Transverse colon (tissue), 4 donors: Measurements from ENCODE around the gene SEC16A. TPM values are rescaled to one million over a fixed set of nuclear protein-coding genes. Genes with fewer than 3 reads are reported as not detected.
A peak's percentile ranks its signal among the peaks of the same experiment; 100 is the strongest.

Source experiments
- DNase-seq: peaks from one replicate; pipeline ENCODE4 v3.0.0-alpha.2; 2019
- H3K27ac ChIP-seq, 4 donors: fragments of 200-600 bp; sonication (generic); 2 replicates each; pipeline ENCODE4 v1.5.1; 2016 to 2018; ENCODE audit warnings: inconsistent platforms in 4 of 4
- H3K27me3 ChIP-seq: fragments of 200-600 bp; sonication (generic); 2 replicates; pipeline ENCODE4 v1.5.1; 2017; ENCODE audit warnings: inconsistent platforms
- H3K36me3 ChIP-seq, 4 donors: fragments of 200-600 bp; sonication (generic); 2 replicates each; pipeline ENCODE4 v1.5.1; 2017 to 2019; ENCODE audit warnings: inconsistent platforms in 4 of 4
- H3K4me1 ChIP-seq, 4 donors: fragments of 200-600 bp; sonication (generic); 2 replicates each; pipeline ENCODE4 v1.5.1; 2017 to 2020; ENCODE audit warnings: inconsistent platforms in 4 of 4
- H3K4me3 ChIP-seq, 4 donors: fragments of 200-600 bp; sonication (generic); 1 replicate in 1 of 4; 2 replicates in 3 of 4; pipeline versions ENCODE4 v1.5.1 to v1.6.1; 2017 to 2019; ENCODE audit warnings: inconsistent platforms in 4 of 4
- H3K9me3 ChIP-seq, 2 donors: fragments of 200-600 bp; sonication (generic); 2 replicates each; pipeline ENCODE4 v1.5.1; 2017 to 2019; ENCODE audit warnings: inconsistent platforms in 2 of 2
- CTCF ChIP-seq, 5 experiments: fragments of 200-600 bp in 3 of 5; fragments of 450-650 bp in 2 of 5; sonication (generic) in 3 of 5; IDR thresholded peaks; 1 replicate in 2 of 5; 2 replicates in 3 of 5; pipeline ENCODE4 v1.5.1; 2016 to 2017; ENCODE audit warnings: antibody characterized with exemption in 5 of 5, inconsistent platforms in 3 of 5, mild to moderate bottlenecking in 2 of 5, moderate library complexity in 1 of 5
- EP300 ChIP-seq: sonication (generic); formaldehyde crosslinking; IDR thresholded peaks from one replicate; pipeline ENCODE4 v1.6.1; 2017; ENCODE audit warnings: antibody characterized with exemption, low read depth
- POLR2A ChIP-seq: fragments of 450-650 bp; IDR thresholded peaks from one replicate; pipeline ENCODE4 v1.6.1; 2016; ENCODE audit warnings: antibody characterized with exemption, mild to moderate bottlenecking, moderate library complexity
- POLR2AphosphoS5 ChIP-seq, 3 donors: sonication (generic); formaldehyde crosslinking; IDR thresholded peaks; one replicate each; pipeline ENCODE4 v1.6.1; 2016; ENCODE audit warnings: antibody characterized with exemption in 3 of 3
- WGBS, 2 donors: methylation state at CpG; one replicate each; pipeline ENCODE4 v1.1.5; 2018; ENCODE audit warnings: low coverage in 1 of 2; 5-methylcytosine and 5-hydroxymethylcytosine counted together
- in situ Hi-C, 4 donors: fragments of 200-750 bp; cut with MboI; loops; one replicate each; pipeline versions ENCODE4 v1.15.0 to v1.15.1; 2017; ENCODE audit warnings: low sequenced_read_pairs in 3 of 4, low pct_ligation_motif_present in 1 of 4, low pct_unique_long_range_greater_than_20kb in 1 of 4
- intact Hi-C: fragments of 100-400 bp; cut with DNase I; formaldehyde crosslinking; loops from one replicate; pipeline ENCODE4 v1.15.1; 2023; ENCODE audit warnings: low total_unique reads
- total RNA-seq, 4 donors: library from RNA; depleted of rRNA; stranded (reverse); fragments of >200 nt; gene quantifications; one replicate each; pipeline ENCODE4 v1.1.0, GENCODE V29; 2016

SEC16A gene
- total RNA-seq, 4 donors from 2014 or later, result 54.1 to 75.9 (median 65.8) TPM

DNA sequence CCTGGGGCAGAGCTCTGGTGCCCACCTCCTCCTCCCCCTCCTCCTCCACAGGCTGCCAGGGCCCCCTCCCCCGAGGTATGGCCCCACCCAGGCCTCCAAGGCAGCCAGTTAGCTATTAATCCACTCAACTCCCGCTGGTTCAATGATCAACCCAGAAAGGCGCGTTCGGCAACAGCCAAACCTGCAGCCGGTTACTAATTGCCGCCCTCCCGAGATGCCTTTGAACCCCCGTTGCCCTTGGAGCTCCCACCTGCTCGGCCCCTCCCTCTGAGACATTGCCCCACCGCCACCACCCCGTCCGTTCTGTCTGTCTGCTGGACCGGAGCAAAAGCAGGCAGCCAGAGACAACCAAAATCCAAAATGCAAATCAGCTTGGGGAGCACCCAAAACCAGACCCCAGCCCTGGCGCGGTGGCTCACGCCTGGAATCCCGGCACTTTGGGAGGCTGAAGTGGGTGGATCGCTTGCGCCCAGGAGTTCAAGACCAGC is 37.3 kb upstream of the SEC16A start:
- Histone ChIP-seq H3K27me3 (no peaks in the 10 kb centered on the region), H3K27ac (peak overlapping the region; percentile 82 to 93 (median 86)), H3K9me3 (no peaks in the 10 kb centered on the region), H3K36me3 (peaks cover 0 to 19% (median 4%) of the 10 kb centered on the region in 4 donors), H3K4me3 (no peak overlapping the region), H3K4me1 (peaks cover 33 to 62% (median 59%) of the 10 kb centered on the region in 4 donors)
- intact Hi-C loops, result no loop called here
- WGBS, 2 donors, result 51% methylated on average over 20 of the region's 20 CpGs; no CpG with 5 or more reads in 1 of the 2 donors
- peak; percentile 88 for DNase-seq
- in situ Hi-C loops, result no loop called here
- TF ChIP-seq POLR2AphosphoS5 (IDR thresholded peaks at IDR 0.05), result no peak
- no peak for TF ChIP-seq CTCF (IDR thresholded peaks at IDR 0.05)
- peak; percentile 20 for TF ChIP-seq EP300
- no peak for TF ChIP-seq POLR2A

DNA sequence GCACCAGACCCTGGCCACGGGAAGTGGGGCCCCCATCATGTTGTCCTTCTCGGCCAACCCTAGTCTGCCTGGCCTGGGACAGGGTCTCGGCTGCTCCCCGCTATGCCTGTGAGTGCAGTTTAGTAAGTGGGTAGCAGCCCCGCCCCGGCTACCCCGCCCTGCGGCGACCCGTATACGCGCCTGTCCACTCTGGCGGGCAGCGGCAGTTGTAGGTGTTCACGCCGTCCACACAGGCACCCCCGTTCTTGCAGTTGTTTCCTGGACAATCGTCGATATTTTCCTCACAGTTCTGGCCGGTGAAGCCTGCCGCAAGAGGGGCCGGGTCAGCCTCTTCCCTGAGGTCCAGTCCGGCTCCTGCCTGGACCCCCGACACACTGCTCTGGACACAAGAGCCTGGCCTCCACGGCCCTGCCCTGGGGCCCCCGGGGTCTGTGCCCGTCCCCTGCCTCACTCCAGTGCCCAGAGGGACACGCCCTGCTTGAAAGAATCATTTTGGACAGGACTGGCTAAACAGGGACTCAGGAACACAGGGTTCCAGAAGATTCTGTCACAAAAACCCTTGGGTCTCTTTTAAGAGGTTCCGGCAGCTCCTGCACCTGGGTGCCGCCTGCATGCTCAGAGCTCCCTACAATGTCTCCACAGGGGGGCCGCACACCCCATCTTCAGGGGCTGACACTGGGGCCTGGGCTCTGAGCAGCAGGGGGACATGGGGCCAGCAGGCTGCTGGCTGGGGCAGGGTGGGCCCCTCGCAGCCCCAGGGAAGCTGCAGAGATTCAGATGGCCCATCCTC is 36.6 kb upstream of the SEC16A start:
- in situ Hi-C loops, result no loop called here

DNA sequence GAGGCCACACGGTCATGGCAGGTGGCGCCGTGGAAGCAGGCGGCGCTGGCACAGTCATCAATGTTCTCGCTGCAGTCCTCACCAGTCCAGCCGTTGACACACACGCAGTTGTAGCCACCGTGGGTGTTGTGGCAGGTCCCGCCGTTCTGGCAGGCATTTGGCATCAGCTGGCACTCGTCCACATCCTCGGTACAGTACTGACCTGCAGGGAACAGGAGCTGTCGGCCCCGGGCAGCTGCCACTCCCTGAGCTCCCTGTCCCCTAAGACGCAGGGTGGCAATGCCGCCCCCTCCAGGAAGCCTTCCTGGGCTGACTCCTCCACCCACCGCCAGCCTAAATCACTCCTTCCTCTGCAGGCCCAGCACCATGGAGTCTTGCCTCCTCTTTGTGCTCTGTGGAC is 35.8 kb upstream of the SEC16A start:
- in situ Hi-C loops, result no loop called here
- peaks cover 0 to 27% (median 8%) of the 10 kb centered on the region in 4 donors for H3K36me3 ChIP-seq

More for the DNA sequence above, 36.6 kb upstream of the SEC16A start:
- no peaks in the 10 kb centered on the region for H3K9me3 ChIP-seq
- intact Hi-C loops, result no loop called here
- TF ChIP-seq POLR2A (no peak), EP300 (no peak), CTCF (IDR thresholded peaks at IDR 0.05) (no peak), POLR2AphosphoS5 (IDR thresholded peaks at IDR 0.05) (no peak)
- H3K36me3 ChIP-seq, result peaks cover 0 to 22% (median 8%) of the 10 kb centered on the region in 4 donors
- H3K4me3 ChIP-seq, result no peak overlapping the region
- no peaks in the 10 kb centered on the region for H3K27me3 ChIP-seq
- H3K4me1 ChIP-seq, result peaks cover 33 to 57% (median 54%) of the 10 kb centered on the region in 4 donors
- no peak for DNase-seq
- peak overlapping the region; percentile 82 to 93 (median 86) for H3K27ac ChIP-seq
- 65% methylated on average over 30 of the region's 32 CpGs; no CpG with 5 or more reads in 1 of the 2 donors for WGBS, 2 donors

GRCh38 chr9:136517950-136518349 is 35.1 kb upstream of the SEC16A start:
- H3K27ac ChIP-seq, result peak overlapping the region in 1 of 4 donors; percentile 93

More for the DNA sequence above, 35.8 kb upstream of the SEC16A start:
- TF ChIP-seq EP300 (no peak), POLR2A (no peak), POLR2AphosphoS5 (IDR thresholded peaks at IDR 0.05) (peak in 1 of 3 donors; percentile 7)
- H3K27ac ChIP-seq, result peak overlapping the region; percentile 82 to 93 (median 86)
- 79% methylated on average over 14 of the region's 18 CpGs; no CpG with 5 or more reads in 1 of the 2 donors for WGBS, 2 donors
- intact Hi-C loops, result loop anchor here (1.0 kb wide), 1 partner anchor 16 kb away; no protein-coding TSS in a partner anchor
- peak; percentile 58 for DNase-seq
- H3K27me3 ChIP-seq, result no peaks in the 10 kb centered on the region
- H3K4me3 ChIP-seq, result no peak overlapping the region
- H3K4me1 ChIP-seq, result peaks cover 30 to 50% (median 47%) of the 10 kb centered on the region in 4 donors
- H3K9me3 ChIP-seq, result no peaks in the 10 kb centered on the region

More at GRCh38 chr9:136517950-136518349, 35.1 kb upstream of the SEC16A start:
- no peak for TF ChIP-seq POLR2A
- Histone ChIP-seq H3K4me1 (peaks cover 28 to 43% (median 40%) of the 10 kb centered on the region in 4 donors), H3K4me3 (no peak overlapping the region), H3K27me3 (no peaks in the 10 kb centered on the region), H3K36me3 (peaks cover 0 to 27% (median 8%) of the 10 kb centered on the region in 4 donors), H3K9me3 (no peaks in the 10 kb centered on the region)
- in situ Hi-C loops, result no loop called here
- 87% methylated on average over 17 of the region's 17 CpGs; no CpG with 5 or more reads in 1 of the 2 donors for WGBS, 2 donors
- intact Hi-C loops, result loop anchor here (1.0 kb wide), 1 partner anchor 16 kb away; no protein-coding TSS in a partner anchor
- DNase-seq, result no peak
